COLO668 (cell line): ENCODE results near the gene FAM120AOS.
"Not testable (repeated sequence)": the region's sequence is repeated elsewhere in the genome, so short reads cannot be mapped to it uniquely, and the experiment has no call there.

ENCODE experiments used
- DNase-seq: peaks from one replicate; lab custom pipeline; 2025; ENCODE audit not compliant: unreplicated experiment; lab: John Stamatoyannopoulos, UW

FAM120AOS gene

GRCh38 chr9:93440896-93441580, 12.3 kb downstream of the FAM120AOS start:
- no peak for DNase-seq

GRCh38 chr9:93439301-93439700, 14.1 kb downstream of the FAM120AOS start:
- DNase-seq, result not testable (repeated sequence)

- DNase-seq, result no peak
These were observed 15.4 kb downstream of the FAM120AOS start for GRCh38 chr9:93437996-93438395.

- no peak for DNase-seq
These were observed 16.6 kb downstream of the FAM120AOS start for GRCh38 chr9:93436655-93437407.

GRCh38 chr9:93436218-93436617, 17.2 kb downstream of the FAM120AOS start:
- no peak for DNase-seq

- DNase-seq, result no peak
These were observed 18.0 kb downstream of the FAM120AOS start for GRCh38 chr9:93435386-93435785.

- no peak for DNase-seq
These were observed 19.3 kb downstream of the FAM120AOS start for GRCh38 chr9:93434056-93434455.

GRCh38 chr9:93432964-93433363, 20.4 kb downstream of the FAM120AOS start:
- DNase-seq, result no peak

GRCh38 chr9:93431539-93432105, 21.8 kb downstream of the FAM120AOS start:
- no peak for DNase-seq

GRCh38 chr9:93427655-93428379, 25.6 kb downstream of the FAM120AOS start:
- DNase-seq, result no peak

GRCh38 chr9:93422977-93423616, 30.3 kb downstream of the FAM120AOS start:
- no peak for DNase-seq

- no peak for DNase-seq
These were observed 34.4 kb downstream of the FAM120AOS start for GRCh38 chr9:93419023-93419422.

- no peak for DNase-seq
These were observed 35.8 kb downstream of the FAM120AOS start for GRCh38 chr9:93417538-93417937.

- DNase-seq, result no peak
These were observed 36.7 kb downstream of the FAM120AOS start for GRCh38 chr9:93416530-93417235.

- DNase-seq, result no peak
These were observed 38.1 kb downstream of the FAM120AOS start for GRCh38 chr9:93415176-93415690.

- no peak for DNase-seq
These were observed 39.9 kb downstream of the FAM120AOS start for GRCh38 chr9:93413530-93413929.

GRCh38 chr9:93406371-93406770, 47.0 kb downstream of the FAM120AOS start:
- DNase-seq, result no peak

GRCh38 chr9:93398471-93398870, 54.9 kb downstream of the FAM120AOS start:
- DNase-seq, result no peak

GRCh38 chr9:93397661-93398373, 55.6 kb downstream of the FAM120AOS start:
- DNase-seq, result no peak
